H1 (cell line): ENCODE results near the gene CHRNG. TPM values are rescaled to one million over a fixed set of nuclear protein-coding genes. Genes with fewer than 3 reads are reported as not detected.

Experiments
- CTCF ChIA-PET: fragments of 300-600 bp; sonication (Branson Sonifier 250); formaldehyde crosslinking; loops from one replicate; lab custom pipeline; 2021; ENCODE audit not compliant: partially characterized antibody; lab: Charles Lee
- POLR2A ChIA-PET: fragments of 300-600 bp; sonication (Branson Sonifier 250); formaldehyde crosslinking; loops from one replicate; lab custom pipeline; 2021; ENCODE audit warnings: inconsistent platforms; ENCODE audit not compliant: partially characterized antibody; lab: Charles Lee
- DNase-seq, 2 experiments: peaks; one replicate each; pipeline versions ENCODE4 v3.0.0 to v3.0.0-alpha.2; 2010 to 2022; ENCODE audit warnings: low spot score in 2 of 2, low read depth in 1 of 2, mixed read lengths in 1 of 2
- FAIRE-seq: peaks from 2 replicates; lab custom pipeline; 2011; peaks lifted over from hg19 to GRCh38; lab: Jason Lieb, UNC
- H2AFZ ChIP-seq: 2 replicates; pipeline ENCODE4 v1.8.1; 2012; ENCODE audit warnings: low read length, inconsistent platforms
- H2AK5ac ChIP-seq: 2 replicates; pipeline ENCODE4 v1.6.1; 2013; ENCODE audit warnings: low read depth, low read length
- H2BK120ac ChIP-seq: replicated peaks from 2 replicates; pipeline ENCODE3; 2013; ENCODE audit warnings: low read depth, low read length, inconsistent platforms
- H2BK12ac ChIP-seq: 2 replicates; pipeline ENCODE4 v1.6.1; 2013; ENCODE audit warnings: low read depth, low read length
- H2BK15ac ChIP-seq: 2 replicates; pipeline ENCODE4 v1.6.1; 2013; ENCODE audit warnings: low read length
- H2BK20ac ChIP-seq: 2 replicates; pipeline ENCODE4 v1.6.1; 2013; ENCODE audit warnings: low read length
- H2BK5ac ChIP-seq: 2 replicates; pipeline ENCODE4 v1.6.1; 2013; ENCODE audit warnings: low read depth, low read length
- H3K14ac ChIP-seq: 2 replicates; pipeline ENCODE4 v1.6.1; 2013; ENCODE audit warnings: inconsistent platforms; ENCODE audit not compliant: insufficient read length
- H3K18ac ChIP-seq: 2 replicates; pipeline ENCODE4 v1.6.1; 2013; ENCODE audit warnings: low read length; ENCODE audit errors: extremely low read depth
- H3K23ac ChIP-seq: 2 replicates; pipeline ENCODE4 v1.6.1; 2013; ENCODE audit warnings: inconsistent platforms; ENCODE audit not compliant: insufficient read length
- H3K23me2 ChIP-seq: 2 replicates; pipeline ENCODE4 v1.6.1; 2013; ENCODE audit warnings: low read depth, low read length
- H3K27ac ChIP-seq: 2 replicates; pipeline ENCODE4 v1.6.1; 2011; ENCODE audit warnings: low read depth, low read length, inconsistent platforms
- H3K27me3 ChIP-seq, 4 experiments: replicated peaks in 1 of 4; 1 replicate in 1 of 4; 2 replicates in 3 of 4; pipeline versions ENCODE4 v1.6.1 to v1.8.1; 2011 to 2013; ENCODE audit warnings: low read length in 3 of 4, mild to moderate bottlenecking in 3 of 4, inconsistent platforms in 2 of 4, mixed read lengths in 2 of 4, moderate library complexity in 1 of 4; ENCODE audit not compliant: control insufficient read depth in 3 of 4, insufficient read depth in 3 of 4; ENCODE audit errors: extremely low read depth in 1 of 4
- H3K36me3 ChIP-seq, 4 experiments: 2 replicates each; pipeline versions ENCODE4 v1.6.1 to v1.8.1; 2011 to 2013; ENCODE audit warnings: mild to moderate bottlenecking in 4 of 4, low read length in 3 of 4, moderate library complexity in 2 of 4, control low read depth in 1 of 4, inconsistent platforms in 1 of 4; ENCODE audit not compliant: insufficient read depth in 4 of 4, control insufficient read depth in 2 of 4
- H3K4ac ChIP-seq: replicated peaks from 2 replicates; pipeline ENCODE3; 2013; ENCODE audit warnings: low read length, low read depth, mixed read lengths, inconsistent platforms; ENCODE audit not compliant: insufficient read length
- H3K4me1 ChIP-seq, 4 experiments: replicated peaks in 1 of 4; 1 replicate in 1 of 4; 2 replicates in 3 of 4; pipeline versions ENCODE4 v1.6.1 to v1.8.1; 2011 to 2013; ENCODE audit warnings: low read length in 3 of 4, inconsistent platforms in 2 of 4, mixed read lengths in 1 of 4; ENCODE audit not compliant: insufficient read depth in 4 of 4, control insufficient read depth in 3 of 4
- H3K4me2 ChIP-seq, 2 experiments: 2 replicates each; pipeline versions ENCODE4 v1.6.1 to v1.8.1; 2011 to 2013; ENCODE audit warnings: low read depth in 2 of 2, low read length in 2 of 2, control low read depth in 1 of 2, inconsistent platforms in 1 of 2, mild to moderate bottlenecking in 1 of 2; ENCODE audit not compliant: insufficient read depth in 1 of 2
- H3K4me3 ChIP-seq, 4 experiments: fragments of 200-600, 300-600 bp in 1 of 4; sonication (generic), shearing (Covaris generic), sonication (Bioruptor Twin) in 1 of 4; 2 replicates each; pipeline versions ENCODE4 v1.5.1 to v1.8.1; 2011 to 2016; ENCODE audit warnings: low read length in 4 of 4, low read depth in 3 of 4, control low read depth in 2 of 4, inconsistent platforms in 2 of 4, mild to moderate bottlenecking in 2 of 4, mixed read lengths in 1 of 4, moderate library complexity in 1 of 4; ENCODE audit not compliant: insufficient read depth in 2 of 4; ENCODE audit errors: extremely low read depth in 1 of 4
- H3K56ac ChIP-seq: replicated peaks from 2 replicates; pipeline ENCODE3; 2013; ENCODE audit warnings: low read depth, mild to moderate bottlenecking, mixed read lengths, low read length, inconsistent platforms; ENCODE audit not compliant: insufficient read length
- H3K79me1 ChIP-seq: 2 replicates; pipeline ENCODE4 v1.6.1; 2013; ENCODE audit warnings: low read depth, low read length, control low read depth
- H3K79me2 ChIP-seq, 2 experiments: 2 replicates each; pipeline versions ENCODE4 v1.6.1 to v1.8.1; 2012 to 2013; ENCODE audit warnings: low read length in 2 of 2, mild to moderate bottlenecking in 2 of 2, inconsistent platforms in 1 of 2; ENCODE audit not compliant: insufficient read depth in 2 of 2, control insufficient read depth in 1 of 2
- H3K9ac ChIP-seq, 4 experiments: replicated peaks in 1 of 4; 1 replicate in 1 of 4; 2 replicates in 3 of 4; pipeline versions ENCODE4 v1.6.1 to v1.8.1; 2011 to 2013; ENCODE audit warnings: low read depth in 3 of 4, low read length in 3 of 4, control low read depth in 2 of 4, mild to moderate bottlenecking in 2 of 4, moderate library complexity in 2 of 4, inconsistent platforms in 1 of 4; ENCODE audit errors: extremely low read depth in 1 of 4
- H3K9me3 ChIP-seq, 2 experiments: 2 replicates each; pipeline versions ENCODE4 v1.6.1 to v1.8.1; 2012 to 2013; ENCODE audit warnings: mild to moderate bottlenecking in 2 of 2, moderate library complexity in 2 of 2, control low read depth in 1 of 2, inconsistent platforms in 1 of 2, low read depth in 1 of 2, low read length in 1 of 2, mixed read lengths in 1 of 2; ENCODE audit not compliant: insufficient read depth in 2 of 2
- H4K20me1 ChIP-seq, 2 experiments: replicated peaks in 1 of 2; 2 replicates each; pipeline versions ENCODE3 to v1.8.1; 2011 to 2013; ENCODE audit warnings: inconsistent platforms in 2 of 2, low read length in 2 of 2, mild to moderate bottlenecking in 1 of 2; ENCODE audit not compliant: insufficient read depth in 2 of 2, control insufficient read depth in 1 of 2
- H4K5ac ChIP-seq: 2 replicates; pipeline ENCODE4 v1.6.1; 2013; ENCODE audit warnings: low read length, low read depth, mixed read lengths, inconsistent platforms; ENCODE audit not compliant: insufficient read length
- H4K8ac ChIP-seq: 2 replicates; pipeline ENCODE4 v1.8.0; 2013; ENCODE audit warnings: mild to moderate bottlenecking, moderate library complexity, low read length, inconsistent platforms; ENCODE audit not compliant: insufficient read depth; ENCODE audit errors: extremely low read depth
- H4K91ac ChIP-seq: replicated peaks from 2 replicates; pipeline ENCODE3; 2013; ENCODE audit warnings: low read length, mixed read lengths, inconsistent platforms; ENCODE audit not compliant: insufficient read length
- CTCF ChIP-seq, 3 experiments: IDR thresholded peaks; 1 replicate in 2 of 3; 2 replicates in 1 of 3; pipeline versions ENCODE4 v1.5.1 to v1.6.1; 2011; ENCODE audit warnings: low read length in 3 of 3, mild to moderate bottlenecking in 3 of 3, inconsistent platforms in 2 of 3, low read depth in 1 of 3, moderate library complexity in 1 of 3; ENCODE audit not compliant: insufficient read depth in 1 of 3; ENCODE audit errors: control extremely low read depth in 1 of 3
- HDAC2 ChIP-seq, 2 experiments: fragments of 300-600 bp in 1 of 2; sonication (generic) in 1 of 2; IDR thresholded peaks; 2 replicates each; pipeline ENCODE4 v1.6.1; 2011 to 2012; ENCODE audit warnings: low read depth in 2 of 2, low read length in 2 of 2, mild to moderate bottlenecking in 2 of 2, moderate library complexity in 2 of 2, borderline replicate concordance in 1 of 2, inconsistent platforms in 1 of 2
- KDM4A ChIP-seq: IDR thresholded peaks from one replicate; pipeline ENCODE4 v1.7.1; 2012; ENCODE audit warnings: low read depth, mild to moderate bottlenecking, moderate library complexity, low read length, inconsistent platforms; ENCODE audit not compliant: severe bottlenecking
- MAFK ChIP-seq: IDR thresholded peaks from 2 replicates; pipeline ENCODE4 v1.6.1; 2012; ENCODE audit warnings: low read depth, mild to moderate bottlenecking, improper control_type of control experiment, low read length
- POLR2AphosphoS5 ChIP-seq: IDR thresholded peaks from 2 replicates; pipeline ENCODE4 v1.6.1; 2011; ENCODE audit warnings: low read depth, low read length
- POU5F1 ChIP-seq: IDR thresholded peaks from 2 replicates; pipeline ENCODE4 v1.6.1; 2011; ENCODE audit warnings: low read depth, mild to moderate bottlenecking, low read length, moderate library complexity
- RFX5 ChIP-seq: IDR thresholded peaks from 2 replicates; pipeline ENCODE4 v1.6.1; 2011; ENCODE audit warnings: low read depth, low read length, improper control_type of control experiment, borderline replicate concordance
- SAP30 ChIP-seq: fragments of 300-600 bp; sonication (generic); IDR thresholded peaks from 2 replicates; pipeline ENCODE4 v1.7.1; 2012; ENCODE audit warnings: low read length, moderate library complexity, mild to moderate bottlenecking, inconsistent platforms; ENCODE audit not compliant: insufficient read depth, insufficient replicate concordance
- TCF12 ChIP-seq: IDR thresholded peaks from 2 replicates; pipeline ENCODE4 v1.6.1; 2011; ENCODE audit warnings: low read depth, mild to moderate bottlenecking, low read length
- TEAD4 ChIP-seq: IDR thresholded peaks from 2 replicates; pipeline ENCODE4 v1.6.1; 2012; ENCODE audit warnings: low read depth, low read length, inconsistent platforms, mixed read lengths
- whole genome bisulfite sequencing, 2 experiments: shearing (Covaris generic) in 1 of 2; methylation state at CpG; one replicate each; pipeline versions ENCODE4 v1.1.6 to v1.1.7; 2013 to 2015; ENCODE audit warnings: low lambda C conversion rate in 2 of 2, mixed read lengths in 2 of 2, inconsistent platforms in 1 of 2, low coverage in 1 of 2, missing lambda C conversion rate in 1 of 2; ENCODE audit not compliant: insufficient replicate concordance in 2 of 2, insufficient coverage in 1 of 2, insufficient read length in 1 of 2; ENCODE audit errors: extremely low coverage in 1 of 2, missing lambda C conversion rate in 1 of 2; 5-methylcytosine and 5-hydroxymethylcytosine counted together
- polyA plus RNA-seq, 7 experiments: library from polyadenylated mRNA; depleted of rRNA in 3 of 7; stranded (reverse) in 5 of 7; unstranded in 2 of 7; fragments of >200 nt in 5 of 7; fragments of 200-250 nt in 2 of 7; gene quantifications; 1 replicate in 5 of 7; 2 replicates in 1 of 7; 4 replicates in 1 of 7; pipeline versions ENCODE4 v1.2.1 to v1.2.3, GENCODE V29; 2011 to 2013; ENCODE audit warnings: missing spikeins in 2 of 7, mixed read lengths in 2 of 7
- total RNA-seq: library from RNA; stranded (reverse); fragmentation: NEBNext Ultra II Directional; extraction: Animal tissue kit (Norgen Biotek cat#: 25700); gene quantifications from 2 replicates; pipeline ENCODE4 v1.2.1, GENCODE V29; 2021

CHRNG gene
- total and polyA plus RNA-seq, 2 of the 8 experiments (the other 6 are each of a cell fraction or from before 2014, with no cell fraction given), result 0.05 TPM; not detected in 1

GRCh38 chr2:232538671-232539070, 821 bp upstream of the CHRNG start:
- ChIA-PET POLR2A (interaction anchor here (0.6 to 2.4 kb wide), 9 partner anchors 9 to 1074 kb away, joined by 3 to 16 read pairs (median 4); partner anchors contain the start of genes CHRND, EIF4E2, NCL and TIGD1), CTCF (interaction anchor here (0.6 to 5.5 kb wide), 17 partner anchors 9 to 534 kb away, joined by 3 to 29 read pairs (median 4); partner anchors contain the start of genes CHRND, EIF4E2, PRSS56 and TIGD1)
- H3K27me3 ChIP-seq, result no peaks in the 10 kb centered on the region
- H3K9ac ChIP-seq, result no peak overlapping the region
- no peak overlapping the region for H2BK12ac ChIP-seq
- H3K4me2 ChIP-seq, result no peak overlapping the region
- no peak overlapping the region for H2BK20ac ChIP-seq
- H2AK5ac ChIP-seq, result no peak overlapping the region
- no peaks in the 10 kb centered on the region for H3K79me1 ChIP-seq
- no peak overlapping the region for H3K4ac ChIP-seq
- no peak overlapping the region for H3K14ac ChIP-seq
- DNase-seq (peak in 1 of 2 experiments; percentile 44), FAIRE-seq (no peak)
- no peak overlapping the region for H3K4me3 ChIP-seq
- H2AFZ ChIP-seq, result no peak overlapping the region
- no peaks in the 10 kb centered on the region for H3K79me2 ChIP-seq
- no peak overlapping the region for H2BK120ac ChIP-seq
- H2BK5ac ChIP-seq, result no peak overlapping the region
- H3K23me2 ChIP-seq, result 0 out of 2 replicates have a peak, but pooled peaks cover 1% of the 10 kb centered on the region
- no peak overlapping the region for H3K56ac ChIP-seq
- 0 out of 4 replicates have a peak, but pooled peaks cover 0 to 5% of the 10 kb centered on the region in 2 experiments for H3K9me3 ChIP-seq
- H4K20me1 ChIP-seq, result peaks cover 0 to 3% of the 10 kb centered on the region in 2 experiments
- no peak overlapping the region for H2BK15ac ChIP-seq
- 77% methylated on average over 1 of the region's 4 CpGs; no CpG with 5 or more reads in 1 of the 2 experiments for WGBS, 2 experiments
- no peak overlapping the region for H4K8ac ChIP-seq
- H3K4me1 ChIP-seq, result peaks cover 0 to 18% (median 11%) of the 10 kb centered on the region in 4 experiments; a peak in 6 of 7 replicates
- H4K91ac ChIP-seq, result no peak overlapping the region
- H3K23ac ChIP-seq, result no peak overlapping the region
- H4K5ac ChIP-seq, result no peak overlapping the region
- no peak overlapping the region; the same call in 1 of the 2 replicates for H3K18ac ChIP-seq
- H3K36me3 ChIP-seq, result no peaks in the 10 kb centered on the region
- H3K27ac ChIP-seq, result no peak overlapping the region
- no peak for TF ChIP-seq POLR2AphosphoS5
- TF ChIP-seq SAP30, result no peak
- TF ChIP-seq POU5F1, result no peak
- no peak for TF ChIP-seq TEAD4
- no peak for TF ChIP-seq CTCF (IDR thresholded peaks at IDR 0.05; ENCODE audit: control extremely low read depth in 1 of 3, insufficient read depth in 1 of 3, low read depth in 1 of 3, low read length in 3 of 3)
- no peak for TF ChIP-seq KDM4A
- TF ChIP-seq HDAC2 (IDR thresholded peaks at IDR 0.05; ENCODE audit: borderline replicate concordance in 1 of 2, low read depth in 2 of 2, low read length in 2 of 2), result no peak
- no peak for TF ChIP-seq TCF12
- TF ChIP-seq RFX5, result no peak
- no peak for TF ChIP-seq MAFK
